HUES48 (cell line): Measurements from ENCODE around the gene CHPF.

Source experiments
- H3K27ac ChIP-seq: one replicate; pipeline ENCODE4 v1.7.0; 2013; ENCODE audit warnings: low read depth, low read length, inconsistent platforms
- H3K27me3 ChIP-seq: 2 replicates; pipeline ENCODE4 v1.6.1; 2013; ENCODE audit warnings: mild to moderate bottlenecking, low read length; ENCODE audit not compliant: control insufficient read depth, insufficient read depth
- H3K36me3 ChIP-seq: 2 replicates; pipeline ENCODE4 v1.6.1; 2013; ENCODE audit warnings: low read length; ENCODE audit not compliant: control insufficient read depth, insufficient read depth
- H3K4me1 ChIP-seq: 2 replicates; pipeline ENCODE4 v1.6.1; 2013; ENCODE audit warnings: mild to moderate bottlenecking, low read length; ENCODE audit not compliant: control insufficient read depth, insufficient read depth
- H3K4me3 ChIP-seq: 2 replicates; pipeline ENCODE4 v1.5.1; 2013; ENCODE audit warnings: mild to moderate bottlenecking, low read depth, low read length
- H3K9ac ChIP-seq: 2 replicates; pipeline ENCODE4 v1.6.1; 2013; ENCODE audit warnings: mild to moderate bottlenecking, low read depth, low read length, moderate library complexity
- H3K9me3 ChIP-seq: 2 replicates; pipeline ENCODE4 v1.6.1; 2013; ENCODE audit warnings: low read length; ENCODE audit not compliant: control insufficient read depth, insufficient read depth

The CHPF gene

GRCh38 chr2:219573166-219573565, 29.6 kb upstream of the CHPF start:
- H3K4me3 ChIP-seq: no peak overlapping the region
- H3K27me3 ChIP-seq: peaks cover 9% of the 10 kb centered on the region
- peaks cover 9% of the 10 kb centered on the region; the same call in 1 of the 2 replicates for H3K36me3 ChIP-seq
- peaks cover 28% of the 10 kb centered on the region for H3K4me1 ChIP-seq
- H3K9ac ChIP-seq: no peak overlapping the region
- H3K9me3 ChIP-seq: no peaks in the 10 kb centered on the region
- H3K27ac ChIP-seq: no peak overlapping the region

- peaks cover 26% of the 10 kb centered on the region for H3K4me1 ChIP-seq
- peaks cover 9% of the 10 kb centered on the region for H3K27me3 ChIP-seq
- H3K9me3 ChIP-seq: no peaks in the 10 kb centered on the region
- H3K9ac ChIP-seq: peak within 1 kb of the TSS; percentile 3
- H3K27ac ChIP-seq: peak within 1 kb of the TSS; percentile 86
- peak within 1 kb of the TSS; percentile 68 for H3K4me3 ChIP-seq
- H3K36me3 ChIP-seq: peaks cover 9% of the 10 kb centered on the region; the same call in 1 of the 2 replicates
Observed at GRCh38 chr2:219572237-219573001, 28.8 kb upstream of the CHPF start, which contains the start of gene INHA. TSS of gene INHA (plus strand) at chr2:219572310. CDS start at chr2:219572375, 65 bp downstream.

- peak within 1 kb of the TSS; percentile 75 for H3K9ac ChIP-seq
- H3K9me3 ChIP-seq: no peaks in the 10 kb centered on the region
- peaks cover 9% of the 10 kb centered on the region for H3K36me3 ChIP-seq
- peak within 1 kb of the TSS; percentile 86 for H3K27ac ChIP-seq
- peak within 1 kb of the TSS; percentile 68 for H3K4me3 ChIP-seq
- H3K27me3 ChIP-seq: peaks cover 9% of the 10 kb centered on the region
- H3K4me1 ChIP-seq: peaks cover 19% of the 10 kb centered on the region
Observed at GRCh38 chr2:219571311-219572236, 28.0 kb upstream of the CHPF start, which contains the start of gene OBSL1. TSS of gene OBSL1 (minus strand) at chr2:219571539. CDS start at chr2:219571232, 307 bp downstream.

- peak overlapping the region; percentile 86 for H3K27ac ChIP-seq
- H3K27me3 ChIP-seq: peaks cover 9% of the 10 kb centered on the region
- H3K9me3 ChIP-seq: no peaks in the 10 kb centered on the region
- peaks cover 11% of the 10 kb centered on the region for H3K36me3 ChIP-seq
- peak overlapping the region; percentile 75 for H3K9ac ChIP-seq
- peaks cover 19% of the 10 kb centered on the region for H3K4me1 ChIP-seq
- peak overlapping the region; percentile 68 for H3K4me3 ChIP-seq
Observed at GRCh38 chr2:219570924-219571310, 27.3 kb upstream of the CHPF start.

GRCh38 chr2:219570194-219570923, 26.8 kb upstream of the CHPF start:
- no peaks in the 10 kb centered on the region for H3K9me3 ChIP-seq

GRCh38 chr2:219569635-219570034, 26.0 kb upstream of the CHPF start:
- Histone ChIP-seq H3K36me3 (peaks cover 11% of the 10 kb centered on the region), H3K9me3 (no peaks in the 10 kb centered on the region), H3K9ac (no peak overlapping the region), H3K4me3 (peak overlapping the region; percentile 68; the same call in 1 of the 2 replicates), H3K4me1 (peaks cover 30% of the 10 kb centered on the region), H3K27me3 (peaks cover 6% of the 10 kb centered on the region; the same call in 1 of the 2 replicates), H3K27ac (no peak overlapping the region)

More at GRCh38 chr2:219570194-219570923, 26.8 kb upstream of the CHPF start:
- H3K27ac ChIP-seq: no peak overlapping the region
- peak overlapping the region; percentile 75 for H3K9ac ChIP-seq
- H3K4me1 ChIP-seq: peaks cover 24% of the 10 kb centered on the region
- H3K36me3 ChIP-seq: peaks cover 11% of the 10 kb centered on the region
- peak overlapping the region; percentile 68 for H3K4me3 ChIP-seq
- peaks cover 6% of the 10 kb centered on the region for H3K27me3 ChIP-seq

- Histone ChIP-seq H3K9ac (no peak overlapping the region), H3K4me3 (no peak overlapping the region), H3K27ac (no peak overlapping the region)
Observed at GRCh38 chr2:219569041-219569440, 25.4 kb upstream of the CHPF start.

GRCh38 chr2:219567791-219568361, 24.3 kb upstream of the CHPF start:
- Histone ChIP-seq H3K4me3 (no peak overlapping the region), H3K27me3 (peaks cover 6% of the 10 kb centered on the region; the same call in 1 of the 2 replicates), H3K36me3 (peaks cover 29% of the 10 kb centered on the region), H3K27ac (no peak overlapping the region), H3K4me1 (peaks cover 30% of the 10 kb centered on the region), H3K9me3 (no peaks in the 10 kb centered on the region), H3K9ac (no peak overlapping the region)

More at GRCh38 chr2:219569041-219569440, 25.4 kb upstream of the CHPF start:
- Histone ChIP-seq H3K9me3 (no peaks in the 10 kb centered on the region), H3K27me3 (peaks cover 6% of the 10 kb centered on the region; the same call in 1 of the 2 replicates), H3K36me3 (peaks cover 17% of the 10 kb centered on the region), H3K4me1 (peaks cover 30% of the 10 kb centered on the region)

GRCh38 chr2:219567131-219567530, 23.5 kb upstream of the CHPF start:
- H3K4me1 ChIP-seq: peaks cover 36% of the 10 kb centered on the region
- H3K27me3 ChIP-seq: peaks cover 6% of the 10 kb centered on the region; the same call in 1 of the 2 replicates
- peaks cover 36% of the 10 kb centered on the region for H3K36me3 ChIP-seq
- H3K4me3 ChIP-seq: no peak overlapping the region
- H3K27ac ChIP-seq: no peak overlapping the region
- H3K9ac ChIP-seq: no peak overlapping the region
- H3K9me3 ChIP-seq: no peaks in the 10 kb centered on the region

GRCh38 chr2:219566640-219567039, 23.0 kb upstream of the CHPF start:
- H3K9me3 ChIP-seq: no peaks in the 10 kb centered on the region
- H3K4me1 ChIP-seq: peaks cover 38% of the 10 kb centered on the region
- H3K9ac ChIP-seq: no peak overlapping the region; the same call in 1 of the 2 replicates
- H3K27me3 ChIP-seq: peaks cover 6% of the 10 kb centered on the region; the same call in 1 of the 2 replicates
- H3K4me3 ChIP-seq: no peak overlapping the region
- H3K36me3 ChIP-seq: peaks cover 36% of the 10 kb centered on the region
- no peak overlapping the region for H3K27ac ChIP-seq
